ENCODE data around the gene SEC63. TPM values are rescaled to one million over a fixed set of nuclear protein-coding genes. Genes with fewer than 3 reads are reported as not detected.

SEC63 gene
- polyA plus RNA-seq, 1 of the 3 experiments (the other 2 are of a cell fraction), result 13.2 TPM

- H3F3A ChIP-seq (replicated peaks; ENCODE audit: insufficient read depth), result peaks cover 24% of the 10 kb centered on the region
- H4K20me1 ChIP-seq (ENCODE audit: insufficient read depth), result peaks cover 7% of the 10 kb centered on the region; the same call in 1 of the 2 replicates
- H3K27me3 ChIP-seq (ENCODE audit: insufficient read depth), result no peaks in the 10 kb centered on the region
- no peaks in the 10 kb centered on the region for H3K9me2 ChIP-seq
- H3K9ac ChIP-seq, result no peak overlapping the region
- WGBS (ENCODE audit: low lambda C conversion rate), result 64% methylated on average over 3 of the region's 3 CpGs
- peaks cover 40 to 46% of the 10 kb centered on the region in 2 experiments for H3K36me3 ChIP-seq (replicated peaks in 1 of 2; ENCODE audit: control insufficient read depth in 1 of 2, insufficient read depth in 2 of 2, low read length in 1 of 2)
- H2AFZ ChIP-seq (ENCODE audit: low read depth), result no peak overlapping the region
- no peaks in the 10 kb centered on the region for H3K79me2 ChIP-seq (ENCODE audit: insufficient read depth)
- TF ChIP-seq MAX (IDR thresholded peaks at IDR 0.05; ENCODE audit: low read depth), result no peak
- TF ChIP-seq ELF1 (IDR thresholded peaks at IDR 0.05), result no peak
- no peak for TF ChIP-seq REST (IDR thresholded peaks at IDR 0.05; ENCODE audit: low read depth, low read length)
- TF ChIP-seq CHD2 (IDR thresholded peaks at IDR 0.05; ENCODE audit: low read length, partially characterized antibody), result no peak
- TF ChIP-seq CTCF (IDR thresholded peaks at IDR 0.05), result no peak
- TF ChIP-seq JUND (IDR thresholded peaks at IDR 0.05), result no peak
- TF ChIP-seq GABPA (IDR thresholded peaks at IDR 0.05; ENCODE audit: low read depth), result no peak
- no peak for TF ChIP-seq PBX3 (IDR thresholded peaks at IDR 0.05)
- no peak for TF ChIP-seq ZBTB33 (IDR thresholded peaks at IDR 0.05; ENCODE audit: borderline replicate concordance, low read depth)
- no peak for TF ChIP-seq FOXM1 (IDR thresholded peaks at IDR 0.05; ENCODE audit: low read depth)
- TF ChIP-seq TAF1 (IDR thresholded peaks at IDR 0.05; ENCODE audit: borderline replicate concordance, low read depth, low read length), result no peak
- no peak for TF ChIP-seq RAD21 (IDR thresholded peaks at IDR 0.05; ENCODE audit: low read length)
- no peak for TF ChIP-seq NRF1 (IDR thresholded peaks at IDR 0.05; ENCODE audit: low read depth, low read length)
- no peak overlapping the region for H3K27ac ChIP-seq (ENCODE audit: low read depth in 2 of 2, low read length in 1 of 2)
- ChIA-PET POLR2A (no interaction called here), CTCF (interaction anchor here (0.7 to 7.0 kb wide), 5 partner anchors 13 to 193 kb away, joined by 3 to 55 read pairs (median 3); no protein-coding TSS in a partner anchor)
- H3K9me3 ChIP-seq, result no peaks in the 10 kb centered on the region
- no peak for DNase-seq
- H3K4me3 ChIP-seq (ENCODE audit: low read depth in 2 of 2, low read length in 1 of 2), result no peak overlapping the region
- H3K4me1 ChIP-seq (ENCODE audit: control insufficient read depth in 1 of 2, insufficient read depth in 2 of 2, low read depth in 1 of 2, low read length in 1 of 2), result peaks cover 0 to 22% of the 10 kb centered on the region in 2 experiments; a peak in 3 of 4 replicates
- H3K4me2 ChIP-seq, result no peak overlapping the region
Observed at GRCh38 chr6:107868867-107869611, 89.0 kb downstream of the SEC63 start.

Measured in SK-N-SH (cell line).